H1 (cell line): ENCODE results near the gene GMPR2. TPM values are rescaled to one million over a fixed set of nuclear protein-coding genes. Genes with fewer than 3 reads are reported as not detected.

Experiments used
- CEBPB ChIP-seq: IDR thresholded peaks from 2 replicates; pipeline ENCODE4 v1.6.1; 2012; ENCODE audit warnings: low read depth, low read length
- EGR1 ChIP-seq: IDR thresholded peaks from 2 replicates; pipeline ENCODE4 v1.6.1; 2011; ENCODE audit warnings: low read depth, low read length, borderline replicate concordance
- GTF2F1 ChIP-seq: IDR thresholded peaks from 2 replicates; pipeline ENCODE4 v1.6.1; 2012; ENCODE audit warnings: low read depth, low read length, improper control_type of control experiment, borderline replicate concordance
- JUND ChIP-seq: IDR thresholded peaks from 2 replicates; pipeline ENCODE4 v1.6.1; 2011; ENCODE audit warnings: mild to moderate bottlenecking, improper control_type of control experiment, low read length
- RNF2 ChIP-seq: fragments of 200-900, 300-1000 bp; sonication (generic); IDR thresholded peaks from 2 replicates; pipeline ENCODE4 v1.7.1; 2016; ENCODE audit warnings: borderline replicate concordance, low read depth, mild to moderate bottlenecking, antibody characterized with exemption, low read length; ENCODE audit not compliant: poor library complexity, severe bottlenecking; ENCODE audit errors: missing control alignments
- SRF ChIP-seq: IDR thresholded peaks from 2 replicates; pipeline ENCODE4 v1.6.1; 2011; ENCODE audit warnings: mild to moderate bottlenecking, low read depth, low read length, moderate library complexity
- ZNF274 ChIP-seq: IDR thresholded peaks from 2 replicates; pipeline ENCODE4 v1.7.0; 2012; ENCODE audit warnings: low read length, borderline replicate concordance; ENCODE audit errors: extremely low read depth
- polyA plus RNA-seq, 7 experiments: library from polyadenylated mRNA; depleted of rRNA in 3 of 7; stranded (reverse) in 5 of 7; unstranded in 2 of 7; fragments of >200 nt in 5 of 7; fragments of 200-250 nt in 2 of 7; gene quantifications; 1 replicate in 5 of 7; 2 replicates in 1 of 7; 4 replicates in 1 of 7; pipeline versions ENCODE4 v1.2.1 to v1.2.3, GENCODE V29; 2011 to 2013; ENCODE audit warnings: missing spikeins in 2 of 7, mixed read lengths in 2 of 7
- total RNA-seq: library from RNA; stranded (reverse); fragmentation: NEBNext Ultra II Directional; extraction: Animal tissue kit (Norgen Biotek cat#: 25700); gene quantifications from 2 replicates; pipeline ENCODE4 v1.2.1, GENCODE V29; 2021
- TF ChIP-seq, protein P1 (sequence below): IDR thresholded peaks from 2 replicates; pipeline ENCODE4 v1.6.1; 2011; ENCODE audit warnings: low read length, improper control_type of control experiment

The GMPR2 gene
- total and polyA plus RNA-seq, 2 of the 8 experiments (the other 6 are each of a cell fraction or from before 2014, with no cell fraction given): 61.6 to 85.3 TPM

DNA sequence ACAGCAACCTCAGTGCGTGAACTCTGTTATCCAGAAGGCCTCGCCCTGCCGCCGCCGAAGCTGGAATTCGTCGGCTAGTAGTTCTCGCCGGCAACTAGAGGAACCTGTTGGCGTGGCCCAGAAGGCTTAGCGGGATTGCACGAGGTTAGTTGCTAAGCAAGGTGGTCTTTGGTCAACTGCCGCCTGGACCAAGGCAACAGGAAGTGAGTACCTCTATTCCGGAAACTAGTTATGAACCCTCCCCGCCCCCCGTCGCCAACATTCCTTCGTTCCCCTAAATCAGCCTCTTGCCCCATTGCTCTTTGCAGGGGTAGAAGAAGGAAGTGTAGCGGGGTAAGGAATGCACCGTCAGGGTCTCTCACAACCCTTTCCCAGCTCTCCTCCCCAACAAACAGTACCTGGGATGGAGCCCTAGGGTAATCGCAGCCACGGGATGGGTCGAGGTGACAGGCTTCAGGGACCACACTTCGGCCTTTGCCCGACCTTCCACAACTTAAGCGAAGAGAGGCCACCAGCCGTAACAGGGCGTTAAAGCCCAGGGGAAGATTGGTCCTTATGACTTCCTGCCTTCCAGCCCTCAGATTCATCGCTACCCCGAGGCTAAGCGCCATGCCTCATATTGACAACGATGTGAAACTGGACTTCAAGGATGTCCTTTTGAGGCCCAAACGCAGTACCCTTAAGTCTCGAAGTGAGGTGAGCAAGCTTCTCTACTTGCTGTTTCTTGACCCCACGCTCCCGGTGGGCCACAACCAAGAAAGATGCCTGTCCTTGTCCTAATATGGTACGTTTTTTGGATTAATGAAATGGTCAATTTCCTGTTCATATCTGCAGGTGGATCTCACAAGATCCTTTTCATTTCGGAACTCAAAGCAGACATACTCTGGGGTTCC, at the start of gene GMPR2 (continued):
- TF ChIP-seq, protein P1, sequence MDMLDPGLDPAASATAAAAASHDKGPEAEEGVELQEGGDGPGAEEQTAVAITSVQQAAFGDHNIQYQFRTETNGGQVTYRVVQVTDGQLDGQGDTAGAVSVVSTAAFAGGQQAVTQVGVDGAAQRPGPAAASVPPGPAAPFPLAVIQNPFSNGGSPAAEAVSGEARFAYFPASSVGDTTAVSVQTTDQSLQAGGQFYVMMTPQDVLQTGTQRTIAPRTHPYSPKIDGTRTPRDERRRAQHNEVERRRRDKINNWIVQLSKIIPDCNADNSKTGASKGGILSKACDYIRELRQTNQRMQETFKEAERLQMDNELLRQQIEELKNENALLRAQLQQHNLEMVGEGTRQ: peak; percentile 20; the same call in 1 of the 2 replicates
- TF ChIP-seq RNF2 (no peak), GTF2F1 (no peak), JUND (no peak), CEBPB (no peak), EGR1 (no peak), SRF (no peak), ZNF274 (no peak)
